Gastroesophageal sphincter (tissue), 3 donors: ENCODE measurements around the gene ECEL1.

Experiments
- CTCF ChIP-seq, 4 experiments: fragments of 200-600 bp in 2 of 4; fragments of 450-650 bp in 2 of 4; sonication (generic) in 1 of 4; IDR thresholded peaks; one replicate each; pipeline ENCODE4 v1.5.1; 2017 to 2019; ENCODE audit warnings: antibody characterized with exemption in 4 of 4, mild to moderate bottlenecking in 2 of 4, moderate library complexity in 2 of 4
- EP300 ChIP-seq: sonication (generic); formaldehyde crosslinking; IDR thresholded peaks from one replicate; pipeline ENCODE4 v1.6.1; 2017; ENCODE audit warnings: antibody characterized with exemption, mild to moderate bottlenecking
- POLR2A ChIP-seq, 2 donors: fragments of 450-650 bp; IDR thresholded peaks; one replicate each; pipeline ENCODE4 v1.6.1; 2017; ENCODE audit warnings: antibody characterized with exemption in 2 of 2, mild to moderate bottlenecking in 2 of 2, moderate library complexity in 1 of 2
- POLR2AphosphoS5 ChIP-seq: sonication (generic); formaldehyde crosslinking; IDR thresholded peaks from one replicate; pipeline ENCODE4 v1.6.1; 2017; ENCODE audit warnings: antibody characterized with exemption

DNA sequence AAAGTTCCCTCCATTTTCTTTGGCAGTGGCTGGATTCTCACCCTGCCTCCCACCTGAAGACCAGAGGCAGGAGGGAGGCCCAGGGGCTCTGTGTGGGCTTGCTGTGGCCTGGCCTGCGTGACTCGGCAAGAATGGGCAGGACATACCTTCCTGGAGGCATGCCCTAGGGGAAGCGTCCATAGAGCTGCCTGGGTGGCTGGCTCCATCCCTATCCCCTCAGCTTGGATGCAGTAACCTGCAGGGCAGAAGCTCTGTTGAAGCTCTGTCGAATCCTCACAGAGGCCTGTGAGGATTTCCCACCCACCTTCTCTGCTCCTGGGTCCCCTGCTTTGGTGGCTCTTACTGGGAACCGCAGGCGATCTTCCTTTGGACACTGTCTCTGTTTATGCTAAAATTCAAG, 31.2 kb upstream of the ECEL1 start:
- TF ChIP-seq CTCF (IDR thresholded peaks at IDR 0.05): no peak
- TF ChIP-seq POLR2A (IDR thresholded peaks at IDR 0.05): no peak
- TF ChIP-seq EP300: no peak
- TF ChIP-seq POLR2AphosphoS5: no peak
